ENCODE measurements around the gene ZNF280C. TPM values are rescaled to one million over a fixed set of nuclear protein-coding genes. Genes with fewer than 3 reads are reported as not detected.

ZNF280C gene
- total RNA-seq, 1 experiment from 2014 or later: 15.0 TPM

- H3K36me3 Mint-ChIP-seq: no peaks in the 10 kb centered on the region
- no peak for ATAC-seq
- TF ChIP-seq E2F4 (CRISPR knock-in tag; IDR thresholded peaks at IDR 0.05; ENCODE audit: borderline replicate concordance, low read depth): no peak
- no peak for TF ChIP-seq ZNF232 (CRISPR knock-in tag; IDR thresholded peaks at IDR 0.05)
- TF ChIP-seq KAT7 (CRISPR knock-in tag; IDR thresholded peaks at IDR 0.05; ENCODE audit: borderline replicate concordance): no peak
- TF ChIP-seq ZNF138 (CRISPR knock-in tag; conservative IDR thresholded peaks at IDR 0.05): no peak
- TF ChIP-seq USF2 (CRISPR knock-in tag; IDR thresholded peaks at IDR 0.05): no peak
- no peak for TF ChIP-seq CREB1 (CRISPR knock-in tag; IDR thresholded peaks at IDR 0.05)
- no peak for TF ChIP-seq ZBTB21 (CRISPR knock-in tag; IDR thresholded peaks at IDR 0.05; ENCODE audit: borderline replicate concordance)
- no peak for TF ChIP-seq ZNF416 (CRISPR knock-in tag; IDR thresholded peaks at IDR 0.05)
- no peak for TF ChIP-seq ZNF219 (CRISPR knock-in tag; IDR thresholded peaks at IDR 0.05; ENCODE audit: borderline replicate concordance)
- TF ChIP-seq AFF4 (CRISPR knock-in tag; IDR thresholded peaks at IDR 0.05; ENCODE audit: borderline replicate concordance): no peak
- TF ChIP-seq RELA (CRISPR knock-in tag; IDR thresholded peaks at IDR 0.05; ENCODE audit: borderline replicate concordance): no peak
- no peak for TF ChIP-seq CDX4 (CRISPR knock-in tag; IDR thresholded peaks at IDR 0.05; ENCODE audit: borderline replicate concordance)
- TF ChIP-seq TEAD1 (CRISPR knock-in tag; IDR thresholded peaks at IDR 0.05): no peak
- no peak for TF ChIP-seq SMAD4 (CRISPR knock-in tag; IDR thresholded peaks at IDR 0.05)
- no peak for TF ChIP-seq GTF2I (CRISPR knock-in tag; conservative IDR thresholded peaks at IDR 0.05)
- TF ChIP-seq NFE2L1 (CRISPR knock-in tag; IDR thresholded peaks at IDR 0.05): no peak
- no peak for TF ChIP-seq ATF3 (CRISPR knock-in tag; conservative IDR thresholded peaks at IDR 0.05)
- no peak for TF ChIP-seq HMGA2 (CRISPR knock-in tag; IDR thresholded peaks at IDR 0.05)
- no peak for TF ChIP-seq MAX (CRISPR knock-in tag; IDR thresholded peaks at IDR 0.05)
- TF ChIP-seq ZNF396 (CRISPR knock-in tag; IDR thresholded peaks at IDR 0.05; ENCODE audit: borderline replicate concordance): no peak
- CTCF ChIA-PET: no interaction called here
- H3K27me3 Mint-ChIP-seq (ENCODE audit: low read depth): no peaks in the 10 kb centered on the region
- H3K4me1 Mint-ChIP-seq: peaks cover 10% of the 10 kb centered on the region
- no peaks in the 10 kb centered on the region for H3K9me3 Mint-ChIP-seq
- DNase-seq (ENCODE audit: low spot score): no peak
- H3K4me3 Mint-ChIP-seq: no peak overlapping the region
- POLR2A ChIA-PET: no interaction called here
- H3K27ac Mint-ChIP-seq: no peak overlapping the region
Measured at GRCh38 chrX:130162094-130162735, 106.5 kb downstream of the ZNF280C start.

Measured in WTC11 (cell line).